ENCODE results near the gene TROAP.
"Not testable (repeated sequence)": the region's sequence is repeated elsewhere in the genome, so short reads cannot be mapped to it uniquely, and the experiment has no call there.

The TROAP gene

GRCh38 chr12:49322708-49323523, at the start of gene TROAP:
TSS of gene TROAP (plus strand) at chr12:49323255. CDS start at chr12:49323609, 354 bp downstream.
- peak; percentile 99 for DNase-seq

GRCh38 chr12:49273726-49274395, 49.2 kb upstream of the TROAP start:
- DNase-seq, result no peak

DNA sequence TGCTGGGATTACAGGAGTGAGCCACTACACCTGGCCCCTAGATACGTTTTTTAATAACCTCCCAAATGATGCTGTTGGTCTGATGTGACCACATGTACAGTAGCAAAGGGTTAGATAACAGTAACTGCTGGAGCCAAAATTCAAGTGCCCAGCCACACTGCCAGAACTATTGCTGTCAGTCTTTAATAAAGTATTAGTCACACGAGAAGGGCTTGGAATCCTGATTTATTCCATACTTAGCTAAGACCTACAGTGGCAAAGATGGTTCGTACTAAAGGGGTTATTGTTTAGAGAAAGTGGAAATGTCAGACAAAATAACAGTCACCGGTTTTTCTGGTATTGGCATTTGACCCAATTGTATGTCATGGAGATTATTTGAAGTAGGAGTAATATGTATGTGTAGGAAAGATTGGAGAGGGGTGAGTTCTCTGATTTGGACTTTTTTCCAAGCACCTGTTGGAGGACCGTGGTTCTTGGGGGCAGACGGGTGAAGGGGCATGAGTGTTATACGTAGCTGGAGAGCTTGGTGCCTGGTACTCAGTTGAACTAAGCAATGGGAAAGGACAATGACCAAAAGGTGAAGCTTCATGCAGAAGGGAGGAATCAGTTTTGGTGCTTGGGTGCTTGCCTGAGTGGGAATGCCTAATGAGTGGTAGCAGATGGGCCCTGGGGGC, 48.5 kb upstream of the TROAP start:
- DNase-seq, result no peak

GRCh38 chr12:49276304-49277290, 46.5 kb upstream of the TROAP start:
- DNase-seq, result no peak

DNA sequence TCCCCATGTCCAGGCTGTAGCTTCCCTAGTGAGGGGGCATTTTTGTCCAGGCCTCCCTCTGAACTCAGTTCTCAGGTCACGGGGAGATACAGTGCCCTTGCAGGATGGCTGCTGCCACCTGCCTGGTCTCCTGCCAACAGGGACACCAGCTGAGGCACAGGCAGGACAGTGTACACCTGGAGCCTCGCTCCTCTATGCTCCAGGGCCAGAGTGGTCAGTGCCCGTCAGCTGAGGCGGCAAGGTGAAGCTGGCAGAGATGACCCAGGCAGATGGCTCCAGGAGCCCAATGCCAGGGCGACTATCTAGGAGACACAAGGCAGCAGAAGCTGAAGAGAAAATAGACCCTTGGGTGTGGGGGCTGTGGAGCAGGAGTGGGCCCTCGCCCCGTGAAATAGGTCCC, 45.6 kb upstream of the TROAP start:
- DNase-seq, result no peak

DNA sequence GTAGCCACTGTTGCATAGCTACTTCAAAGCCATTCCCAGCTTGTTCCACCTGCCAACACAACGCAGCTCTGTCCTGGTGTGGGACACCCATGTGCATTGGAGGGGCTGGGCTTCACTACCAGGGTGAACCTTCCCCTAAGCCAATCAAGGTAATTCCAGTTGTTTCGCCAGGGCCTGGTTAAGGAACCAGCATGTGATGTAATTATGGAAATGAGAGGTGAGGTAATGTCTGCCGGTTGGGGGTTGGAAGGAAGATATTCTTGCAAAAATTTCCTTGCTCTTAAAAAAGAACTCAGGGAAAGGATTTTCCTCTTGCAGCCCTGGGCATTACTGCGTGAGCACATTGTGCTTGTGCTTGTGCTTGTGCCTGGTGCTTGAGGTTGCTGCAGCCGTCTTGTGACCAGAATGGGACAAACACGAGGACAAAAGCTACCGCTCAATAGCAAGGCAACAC, 43.3 kb upstream of the TROAP start:
- DNase-seq, result no peak

DNA sequence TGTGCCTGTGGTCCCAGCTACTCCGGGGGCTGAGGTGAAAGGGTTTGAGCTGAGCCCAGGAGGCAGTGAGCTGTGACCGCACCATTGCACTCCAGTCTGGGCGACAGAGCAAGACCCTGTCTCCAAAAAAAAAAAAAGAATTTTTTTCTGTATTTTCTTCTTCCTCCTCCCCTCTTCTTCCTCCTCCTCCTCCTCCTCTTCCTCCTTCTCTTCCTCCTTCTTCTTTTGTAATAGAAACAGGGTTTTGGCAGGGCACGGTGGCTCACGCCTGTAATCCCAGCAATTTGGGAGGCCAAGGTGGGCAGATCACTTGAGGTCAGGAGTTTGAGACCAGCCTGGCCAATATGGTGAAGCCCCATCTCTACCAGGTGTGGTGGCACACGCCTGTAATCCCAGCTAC, 42.5 kb upstream of the TROAP start:
- DNase-seq, result not testable (repeated sequence)

- DNase-seq, result no peak
Observed at GRCh38 chr12:49282302-49282701, 40.8 kb upstream of the TROAP start.

DNA sequence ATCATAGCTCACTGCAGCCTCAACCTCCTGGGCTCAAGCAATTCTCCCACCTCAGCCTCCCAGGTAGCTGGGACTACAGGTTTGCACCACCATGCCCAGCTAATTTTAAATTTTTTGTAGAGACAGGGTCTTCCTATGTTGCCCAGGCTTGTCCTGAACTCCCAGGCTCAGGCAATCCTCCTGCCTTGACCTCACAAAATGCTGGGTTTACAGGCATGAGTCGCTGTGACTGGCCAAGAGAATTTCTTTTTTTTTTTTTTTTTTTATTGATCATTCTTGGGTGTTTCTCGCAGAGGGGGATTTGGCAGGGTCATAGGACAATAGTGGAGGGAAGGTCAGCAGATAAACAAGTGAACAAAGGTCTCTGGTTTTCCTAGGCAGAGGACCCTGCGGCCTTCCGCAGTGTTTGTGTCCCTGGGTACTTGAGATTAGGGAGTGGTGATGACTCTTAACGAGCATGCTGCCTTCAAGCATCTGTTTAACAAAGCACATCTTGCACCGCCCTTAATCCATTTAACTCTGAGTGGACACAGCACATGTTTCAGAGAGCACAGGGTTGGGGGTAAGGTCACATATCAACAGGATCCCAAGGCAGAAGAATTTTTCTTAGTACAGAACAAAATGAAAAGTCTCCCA, 40.2 kb upstream of the TROAP start:
- DNase-seq, result not testable (repeated sequence)

DNA sequence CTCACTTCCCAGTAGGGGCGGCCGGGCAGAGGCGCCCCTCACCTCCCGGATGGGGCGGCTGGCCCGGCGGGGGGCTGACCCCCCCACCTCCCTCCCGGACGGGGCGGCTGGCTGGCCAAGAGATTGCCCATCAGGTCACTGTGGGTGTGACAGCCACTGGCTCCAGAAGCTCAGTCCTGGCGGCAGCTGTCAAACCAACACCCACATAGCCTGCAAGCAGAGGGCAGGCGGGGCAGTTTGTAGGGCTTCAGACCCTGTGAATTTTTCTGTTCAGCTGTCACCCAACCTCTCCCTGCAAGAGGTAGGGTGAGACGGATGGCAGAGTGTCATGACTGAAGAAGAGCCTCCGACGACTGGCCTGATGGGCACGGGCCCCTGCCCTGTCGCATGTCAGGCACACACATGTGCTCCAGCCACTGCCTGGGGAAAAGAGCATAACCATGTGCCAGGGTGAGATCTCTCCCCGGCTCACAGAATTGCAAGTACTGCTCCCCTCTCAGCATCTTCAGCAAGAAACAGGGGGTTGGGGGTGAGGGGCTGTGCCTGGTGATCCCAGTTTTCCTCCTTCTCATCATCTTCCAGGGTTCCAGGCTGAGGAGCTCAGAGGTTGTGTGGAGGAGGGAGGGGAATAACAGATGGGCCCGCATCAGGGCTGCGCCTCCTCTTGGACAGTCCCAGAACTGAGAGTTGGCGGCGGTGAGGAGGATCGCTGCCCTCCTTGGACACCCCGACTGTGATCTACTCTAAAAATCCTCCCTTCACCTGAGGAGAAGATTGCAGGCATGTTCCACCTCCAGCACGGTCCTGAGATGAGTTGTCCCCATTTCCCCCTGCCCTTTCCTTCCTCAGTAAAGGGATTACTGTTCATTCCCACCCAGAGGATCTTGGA, 39.3 kb upstream of the TROAP start:
- DNase-seq, result no peak

DNA sequence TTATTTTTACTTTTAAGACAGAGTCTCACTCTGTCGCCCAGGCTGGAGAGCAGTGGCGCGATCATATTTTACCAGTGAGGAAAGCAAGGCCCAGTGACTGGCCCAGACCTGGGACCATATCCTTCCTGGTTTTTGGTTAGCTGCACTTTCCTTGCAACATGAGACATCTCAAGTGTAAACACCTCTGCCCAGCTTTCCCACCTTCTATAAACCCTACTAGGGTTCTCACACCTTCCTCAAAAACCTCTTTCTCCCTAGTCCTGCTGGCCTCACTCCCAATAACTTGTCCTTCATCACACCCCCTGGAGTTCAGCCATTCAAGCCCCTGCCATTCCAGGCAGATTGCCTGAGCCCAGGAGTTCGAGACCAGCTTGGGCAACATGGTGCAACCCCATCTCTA, 38.4 kb upstream of the TROAP start:
- DNase-seq, result no peak

- no peak for DNase-seq
Observed at GRCh38 chr12:49287876-49288275, 35.2 kb upstream of the TROAP start.

DNA sequence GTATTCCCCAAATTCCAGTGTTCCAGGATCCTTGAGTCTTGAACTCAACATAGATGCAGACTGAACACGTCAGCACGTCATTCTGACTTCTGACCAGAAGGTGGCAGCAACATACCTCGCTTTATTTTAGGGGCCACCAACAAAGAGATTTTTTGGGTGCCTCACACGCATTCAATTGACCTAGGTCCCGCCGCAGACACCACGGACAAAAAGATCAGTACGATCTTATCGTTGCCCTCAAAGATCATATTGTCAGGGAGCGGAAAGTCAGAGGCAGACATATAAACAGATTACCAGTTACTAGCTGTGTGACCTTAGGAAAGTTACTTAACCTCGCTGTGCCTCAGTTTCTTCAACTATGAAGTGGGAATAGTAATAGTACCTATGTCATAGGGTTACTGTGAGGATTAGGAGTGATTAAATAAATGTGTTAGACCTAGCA, 34.6 kb upstream of the TROAP start:
- peak; percentile 64 for DNase-seq

DNA sequence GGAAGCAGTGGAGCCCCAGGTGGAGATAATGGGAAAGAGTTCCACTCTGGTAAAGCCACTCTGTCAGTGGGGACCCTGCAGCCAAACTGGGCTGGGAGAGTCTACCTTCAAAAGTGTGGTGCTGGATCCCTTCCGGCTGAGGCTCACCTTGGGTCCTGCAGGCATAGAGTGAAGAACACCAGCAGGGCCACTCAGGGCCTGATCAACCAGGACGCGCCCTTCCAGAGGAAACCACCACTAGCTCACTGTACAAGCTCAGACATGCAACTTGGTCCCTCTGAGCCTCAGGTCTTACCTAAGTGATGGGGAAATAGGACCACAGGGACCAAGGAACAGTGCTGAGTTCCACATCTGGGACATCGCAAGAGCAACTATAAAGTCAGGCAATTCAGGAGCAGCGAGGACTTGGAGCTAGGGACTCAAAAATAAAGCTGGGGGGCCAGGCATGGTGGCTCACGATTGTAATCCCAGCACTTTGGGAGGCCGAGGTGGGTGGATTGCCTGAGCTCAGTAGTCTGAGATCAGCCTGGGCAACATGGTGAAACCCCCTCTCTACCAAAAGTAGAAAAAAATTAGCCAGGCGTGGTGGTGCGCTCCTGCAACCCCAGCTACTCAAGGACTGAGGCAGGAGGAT, 34.0 kb upstream of the TROAP start:
- no peak for DNase-seq

GRCh38 chr12:49292729-49293055, 30.4 kb upstream of the TROAP start:
- no peak for DNase-seq

DNA sequence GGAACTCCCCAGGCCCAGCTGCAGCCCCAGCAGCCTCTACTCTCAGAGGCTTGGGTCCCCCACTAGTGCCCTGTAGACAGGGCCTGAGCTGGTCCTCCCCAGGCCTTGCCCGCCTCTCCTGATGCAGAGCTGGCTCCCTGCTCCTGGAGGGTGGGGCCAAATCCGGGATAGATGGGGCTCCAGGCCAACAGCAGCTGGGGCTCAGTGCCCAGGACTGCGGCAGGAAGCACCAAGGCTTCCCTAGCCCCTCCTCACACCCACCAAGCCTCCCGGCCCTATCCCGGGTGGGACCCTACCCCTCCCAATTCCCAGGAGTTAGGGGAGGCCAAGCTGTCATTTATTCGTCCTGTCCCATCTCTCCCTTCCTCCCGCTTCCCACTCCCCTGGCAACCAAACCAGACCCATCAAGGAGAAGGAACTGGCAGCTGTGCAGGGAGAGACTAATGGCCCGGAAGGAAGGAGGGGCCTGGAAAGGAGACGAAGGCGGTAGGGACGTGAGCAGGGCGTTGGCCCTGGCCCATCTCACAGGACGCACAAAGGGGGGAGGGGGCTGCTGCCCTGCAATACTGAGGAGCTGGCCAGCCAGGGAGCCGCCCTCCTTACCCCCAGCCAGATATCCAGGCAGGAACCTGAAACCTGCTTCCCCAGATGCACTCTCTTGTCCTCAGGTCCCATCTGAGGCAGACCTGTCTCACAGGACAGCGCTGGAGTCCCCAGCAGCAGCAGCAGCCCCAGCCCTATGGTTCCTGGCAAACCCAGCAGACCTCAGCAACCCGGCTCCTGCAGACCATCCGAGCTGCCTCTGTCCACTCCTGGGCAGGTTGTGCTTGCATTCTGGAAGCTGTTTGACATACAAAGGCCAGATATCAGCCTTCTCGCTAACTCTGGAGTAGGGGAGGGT, 29.7 kb upstream of the TROAP start:
- peak; percentile 83 for DNase-seq

DNA sequence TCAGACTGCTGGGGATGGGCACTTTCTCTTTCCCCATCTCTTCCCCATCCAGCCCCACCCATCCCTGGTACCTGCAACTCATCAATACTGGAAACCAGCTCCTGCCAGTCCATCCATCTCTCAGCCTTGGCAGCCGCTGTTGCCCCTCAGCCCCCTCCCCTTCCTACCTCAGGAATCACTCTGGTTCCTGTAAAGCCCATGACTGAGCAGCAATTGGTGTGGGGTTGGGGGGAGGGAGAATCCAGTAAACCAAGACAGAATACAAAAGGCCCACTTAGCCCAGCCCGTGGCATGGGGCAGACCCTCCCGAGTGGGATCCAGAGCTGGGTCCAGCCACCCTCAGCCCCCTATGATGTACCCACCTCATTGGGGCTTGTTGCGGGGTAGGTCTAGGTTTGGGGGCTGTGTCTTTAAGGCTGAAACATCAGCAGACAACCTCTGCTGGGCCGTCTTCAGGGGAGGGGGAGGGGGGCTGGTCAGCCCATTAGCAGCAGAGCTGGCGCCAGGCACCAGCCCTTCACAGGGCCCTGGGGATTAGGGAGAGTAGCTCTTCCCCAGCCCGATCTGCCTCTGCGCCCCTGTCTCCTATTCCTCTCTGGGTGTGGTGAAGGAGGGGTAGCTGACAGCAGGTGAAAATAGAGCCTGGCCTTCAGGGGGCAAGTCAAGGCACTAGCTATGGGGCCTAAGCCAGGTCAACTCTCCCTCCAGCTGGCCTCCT, 28.8 kb upstream of the TROAP start:
- DNase-seq, result no peak

DNA sequence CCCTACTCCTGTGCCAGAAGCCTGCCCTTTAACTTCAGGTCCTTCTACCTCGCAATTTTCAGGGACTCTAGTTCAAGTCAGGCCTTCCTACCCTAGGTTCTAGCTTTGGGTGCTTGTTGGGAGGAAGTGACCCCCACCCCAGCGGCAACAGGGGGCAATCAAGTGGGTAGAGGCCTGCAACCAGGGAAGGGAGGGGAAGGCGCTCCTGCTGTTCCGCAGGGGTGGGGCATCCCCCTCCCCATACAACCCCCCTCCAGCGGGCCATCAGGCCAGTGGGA, 28.3 kb upstream of the TROAP start:
- DNase-seq, result no peak

All from femur (tissue), 1 donor.